ENCODE data around the gene DALRD3.

Gene DALRD3

GRCh38 chr3:49005998-49006397, 12.4 kb downstream of the DALRD3 start:
- DNase-seq (ENCODE audit: low spot score): no peak

- no peak for DNase-seq (ENCODE audit: low spot score)
Observed at GRCh38 chr3:49005303-49005680, 13.1 kb downstream of the DALRD3 start.

GRCh38 chr3:49004352-49005302, 13.8 kb downstream of the DALRD3 start:
- no peak for DNase-seq (ENCODE audit: low spot score)

GRCh38 chr3:49001155-49001554, 17.2 kb downstream of the DALRD3 start:
- no peak for DNase-seq (ENCODE audit: low spot score)

GRCh38 chr3:48999085-48999858, 19.1 kb downstream of the DALRD3 start:
- DNase-seq (ENCODE audit: low spot score): no peak

- no peak for DNase-seq (ENCODE audit: low spot score)
Observed at GRCh38 chr3:48997714-48998637, 20.4 kb downstream of the DALRD3 start.

GRCh38 chr3:48997102-48997635, 21.2 kb downstream of the DALRD3 start:
- no peak for DNase-seq (ENCODE audit: low spot score)

GRCh38 chr3:48996640-48997039, 21.7 kb downstream of the DALRD3 start:
- no peak for DNase-seq (ENCODE audit: low spot score)

GRCh38 chr3:48993834-48994233, 24.5 kb downstream of the DALRD3 start:
- no peak for DNase-seq (ENCODE audit: low spot score)

GRCh38 chr3:48991851-48992545, 26.4 kb downstream of the DALRD3 start:
- DNase-seq (ENCODE audit: low spot score): no peak

GRCh38 chr3:48990636-48991469, 27.5 kb downstream of the DALRD3 start:
- DNase-seq (ENCODE audit: low spot score): no peak

- DNase-seq (ENCODE audit: low spot score): peak; percentile 92
Observed at GRCh38 chr3:48989796-48990635, 28.4 kb downstream of the DALRD3 start, which contains the start of gene P4HTM. TSS of gene P4HTM (plus strand) at chr3:48990241. CDS start at chr3:48990257, 16 bp downstream.

GRCh38 chr3:48989126-48989795, 29.1 kb downstream of the DALRD3 start:
- no peak for DNase-seq (ENCODE audit: low spot score)

GRCh38 chr3:48985831-48986376, 32.5 kb downstream of the DALRD3 start:
- DNase-seq (ENCODE audit: low spot score): no peak

GRCh38 chr3:48984663-48985062, 33.7 kb downstream of the DALRD3 start:
- no peak for DNase-seq (ENCODE audit: low spot score)

- no peak for DNase-seq (ENCODE audit: low spot score)
Observed at GRCh38 chr3:48983096-48983495, 35.3 kb downstream of the DALRD3 start.

GRCh38 chr3:48982686-48983085, 35.7 kb downstream of the DALRD3 start:
- DNase-seq (ENCODE audit: low spot score): no peak

GRCh38 chr3:48982016-48982415, 36.4 kb downstream of the DALRD3 start:
- DNase-seq (ENCODE audit: low spot score): no peak
